Measurements from ENCODE around the gene PIP5K1B.
"Not testable (repeated sequence)": the region's sequence is repeated elsewhere in the genome, so short reads cannot be mapped to it uniquely, and the experiment has no call there.

Gene PIP5K1B

GRCh38 chr9:68969538-68969937 lies 264.5 kb downstream of the PIP5K1B start:
- DNase-seq = peak; percentile 65

- peak; percentile 89 for DNase-seq
Observed at GRCh38 chr9:68970151-68970550, 265.1 kb downstream of the PIP5K1B start.

- no peak for DNase-seq
Observed at GRCh38 chr9:68973619-68974018, 268.6 kb downstream of the PIP5K1B start.

GRCh38 chr9:68974431-68974830 lies 269.4 kb downstream of the PIP5K1B start:
- DNase-seq = no peak

GRCh38 chr9:68974901-68975300 lies 269.9 kb downstream of the PIP5K1B start:
- DNase-seq = no peak

- DNase-seq = no peak
Observed at GRCh38 chr9:68975365-68976043, 270.5 kb downstream of the PIP5K1B start.

GRCh38 chr9:68978066-68978465 lies 273.0 kb downstream of the PIP5K1B start:
- no peak for DNase-seq

- no peak for DNase-seq
Observed at GRCh38 chr9:68978501-68978900, 273.5 kb downstream of the PIP5K1B start.

GRCh38 chr9:68979538-68980314 lies 274.7 kb downstream of the PIP5K1B start:
- peak; percentile 16 for DNase-seq

GRCh38 chr9:68980341-68980914 lies 275.4 kb downstream of the PIP5K1B start:
- DNase-seq = no peak

- DNase-seq = no peak
Observed at GRCh38 chr9:68981789-68982188, 276.7 kb downstream of the PIP5K1B start.

- no peak for DNase-seq
Observed at GRCh38 chr9:68983008-68983411, 278.0 kb downstream of the PIP5K1B start.

GRCh38 chr9:68983522-68984424 lies 278.7 kb downstream of the PIP5K1B start:
- no peak for DNase-seq

GRCh38 chr9:68986949-68987348 lies 281.9 kb downstream of the PIP5K1B start:
- DNase-seq = not testable (repeated sequence)

GRCh38 chr9:68991457-68991856 lies 286.4 kb downstream of the PIP5K1B start:
- DNase-seq = no peak

GRCh38 chr9:68995776-68996175 lies 290.7 kb downstream of the PIP5K1B start:
- DNase-seq = no peak

GRCh38 chr9:68996462-68996861 lies 291.4 kb downstream of the PIP5K1B start:
- no peak for DNase-seq

- no peak for DNase-seq
Observed at GRCh38 chr9:68997666-68998065, 292.6 kb downstream of the PIP5K1B start.

GRCh38 chr9:68998385-68998784 lies 293.3 kb downstream of the PIP5K1B start:
- no peak for DNase-seq

- DNase-seq = no peak
Observed at GRCh38 chr9:68998812-68999211, 293.8 kb downstream of the PIP5K1B start.

GRCh38 chr9:68999393-69000105 lies 294.5 kb downstream of the PIP5K1B start:
- peak; percentile 54 for DNase-seq

- no peak for DNase-seq
Observed at GRCh38 chr9:69001921-69002320, 296.9 kb downstream of the PIP5K1B start.

Data from NCI-H2227 treated with DMSO at 0.1 percent for 48 hours (cell line).